GM18951 (cell line): ENCODE data around the gene IER5L.

ENCODE experiments used
- POLR2A ChIP-seq: IDR thresholded peaks from 4 replicates; pipeline ENCODE4 v1.6.1; 2011; ENCODE audit warnings: mild to moderate bottlenecking; ENCODE audit not compliant: insufficient read length, insufficient read depth; ENCODE audit errors: extremely low read depth
- in situ Hi-C: fragments of 300-500 bp; cut with MboI; formaldehyde crosslinking; loops from one replicate; pipeline ENCODE4 v1.12.0; 2022; ENCODE audit warnings: low sequenced_read_pairs, mixed read lengths, inconsistent platforms; ENCODE audit not compliant: unreplicated experiment

The IER5L gene

GRCh38 chr9:129182122-129182521, 4.1 kb upstream of the IER5L start:
- no peak for TF ChIP-seq POLR2A
- in situ Hi-C loops, result no loop called here

- in situ Hi-C loops, result no loop called here
- TF ChIP-seq POLR2A, result no peak
These were observed 3.2 kb upstream of the IER5L start for GRCh38 chr9:129181246-129181645.

- in situ Hi-C loops, result loop anchor here (10.0 kb wide), 1 partner anchor 436 kb away; no protein-coding TSS in a partner anchor
These were observed 714 bp upstream of the IER5L start for GRCh38 chr9:129178568-129179382.

GRCh38 chr9:129177443-129177790, 644 bp downstream of the IER5L start:
- in situ Hi-C loops, result loop anchor here (10.0 kb wide), 1 partner anchor 437 kb away; no protein-coding TSS in a partner anchor

More at GRCh38 chr9:129178568-129179382, 714 bp upstream of the IER5L start:
- TF ChIP-seq POLR2A, result no peak

GRCh38 chr9:129176701-129177442, 1.2 kb downstream of the IER5L start:
- in situ Hi-C loops, result loop anchor here (10.0 kb wide), 1 partner anchor 438 kb away; no protein-coding TSS in a partner anchor
- no peak for TF ChIP-seq POLR2A

More at GRCh38 chr9:129177443-129177790, 644 bp downstream of the IER5L start:
- no peak for TF ChIP-seq POLR2A

GRCh38 chr9:129175825-129176633, 2.0 kb downstream of the IER5L start:
- TF ChIP-seq POLR2A, result peak; percentile 37
- in situ Hi-C loops, result loop anchor here (10.0 kb wide), 1 partner anchor 439 kb away; no protein-coding TSS in a partner anchor

GRCh38 chr9:129175515-129175824, 2.6 kb downstream of the IER5L start:
- in situ Hi-C loops, result loop anchor here (10.0 kb wide), 1 partner anchor 439 kb away; no protein-coding TSS in a partner anchor
- TF ChIP-seq POLR2A, result no peak

GRCh38 chr9:129174724-129175514, 3.1 kb downstream of the IER5L start:
- in situ Hi-C loops, result loop anchor here (10.0 kb wide), 1 partner anchor 440 kb away; no protein-coding TSS in a partner anchor
- TF ChIP-seq POLR2A, result no peak

- in situ Hi-C loops, result loop anchor here (10.0 kb wide), 1 partner anchor 441 kb away; no protein-coding TSS in a partner anchor
- no peak for TF ChIP-seq POLR2A
These were observed 3.8 kb downstream of the IER5L start for GRCh38 chr9:129174102-129174723.

- TF ChIP-seq POLR2A, result no peak
- in situ Hi-C loops, result loop anchor here (10.0 kb wide), 1 partner anchor 441 kb away; no protein-coding TSS in a partner anchor
These were observed 4.6 kb downstream of the IER5L start for GRCh38 chr9:129173296-129174101.

GRCh38 chr9:129172816-129173215, 5.2 kb downstream of the IER5L start:
- in situ Hi-C loops, result loop anchor here (10.0 kb wide), 1 partner anchor 442 kb away; no protein-coding TSS in a partner anchor

More at GRCh38 chr9:129172816-129173215, 5.2 kb downstream of the IER5L start:
- no peak for TF ChIP-seq POLR2A
